AG10803 (cell line): Measurements from ENCODE around the gene THSD7B.

ENCODE experiments used
- DNase-seq: peaks from one replicate; pipeline ENCODE4 v3.0.0; 2010; ENCODE audit warnings: low read depth
- H3K4me3 ChIP-seq: 2 replicates; pipeline ENCODE4 v1.5.1; 2011; ENCODE audit warnings: mild to moderate bottlenecking, low read length, control low read depth
- CTCF ChIP-seq: conservative IDR thresholded peaks from 2 replicates; pipeline ENCODE4 v1.5.1; 2011; ENCODE audit warnings: mild to moderate bottlenecking, low read length, control low read depth, inconsistent platforms

Gene THSD7B

GRCh38 chr2:136765256-136766072 lies at the start of gene THSD7B:
Gene THSD7B, plus strand, starts transcription at chr2:136765545. Its CDS starts 116,634 bp downstream, at chr2:136882179.
- DNase-seq: no peak
- no peak for TF ChIP-seq CTCF
- H3K4me3 ChIP-seq: peak within 1 kb of the TSS; percentile 15; the same call in 1 of the 2 replicates

GRCh38 chr2:136718273-136718672 lies 47.1 kb upstream of the THSD7B start:
- no peak for DNase-seq
- no peak overlapping the region for H3K4me3 ChIP-seq
- TF ChIP-seq CTCF: no peak

- TF ChIP-seq CTCF: no peak
- no peak for DNase-seq
- no peak overlapping the region for H3K4me3 ChIP-seq
These were observed 37.2 kb upstream of the THSD7B start for GRCh38 chr2:136727973-136728699.

GRCh38 chr2:136736236-136736635 lies 29.1 kb upstream of the THSD7B start:
- no peak overlapping the region for H3K4me3 ChIP-seq
- no peak for TF ChIP-seq CTCF
- DNase-seq: no peak

- no peak overlapping the region for H3K4me3 ChIP-seq
- no peak for TF ChIP-seq CTCF
- DNase-seq: no peak
These were observed 27.3 kb upstream of the THSD7B start for GRCh38 chr2:136738044-136738443.

GRCh38 chr2:136741471-136741870 lies 23.9 kb upstream of the THSD7B start:
- no peak for DNase-seq
- H3K4me3 ChIP-seq: no peak overlapping the region
- no peak for TF ChIP-seq CTCF
